DND-41 (cell line): ENCODE results near the gene COPE.

Experiments
- ATAC-seq: fragments of 200-7000 bp; cut with Tn5 transposase; 3 replicates; pipeline ENCODE4 v1.9.1; 2021; ENCODE audit warnings: low read depth; ENCODE audit not compliant: insufficient read depth
- DNase-seq: peaks from one replicate; pipeline ENCODE4 v3.0.0-alpha.2; 2020
- H2AFZ ChIP-seq: 2 replicates; pipeline ENCODE4 v1.6.0; 2012; ENCODE audit warnings: low read depth, low read length
- H3K27ac ChIP-seq: 2 replicates; pipeline ENCODE4 v1.5.1; 2012; ENCODE audit warnings: low read length, inconsistent platforms
- H3K27me3 ChIP-seq: fragments of 200-600 bp; sonication (generic); 2 replicates; pipeline ENCODE4 v1.6.0; 2012; ENCODE audit warnings: low read length, mild to moderate bottlenecking, inconsistent platforms; ENCODE audit not compliant: insufficient read depth, poor library complexity
- H3K36me3 ChIP-seq: 2 replicates; pipeline ENCODE4 v1.5.1; 2012; ENCODE audit warnings: low read length, inconsistent platforms; ENCODE audit not compliant: insufficient read depth
- H3K4me1 ChIP-seq: 2 replicates; pipeline ENCODE4 v1.5.1; 2012; ENCODE audit warnings: mild to moderate bottlenecking, low read length; ENCODE audit not compliant: insufficient read depth
- H3K4me2 ChIP-seq: 2 replicates; pipeline ENCODE4 v1.6.0; 2012; ENCODE audit warnings: mild to moderate bottlenecking, moderate library complexity, low read length, inconsistent platforms; ENCODE audit not compliant: insufficient read depth
- H3K4me3 ChIP-seq, 2 experiments: fragments of 200-600 bp in 1 of 2; shearing (Covaris generic) in 1 of 2; 2 replicates each; pipeline ENCODE4 v1.5.1; 2012 to 2016; ENCODE audit warnings: inconsistent platforms in 2 of 2, low read length in 2 of 2, mild to moderate bottlenecking in 2 of 2, low read depth in 1 of 2, moderate library complexity in 1 of 2
- H3K79me2 ChIP-seq: 2 replicates; pipeline ENCODE4 v1.6.0; 2012; ENCODE audit warnings: low read length, inconsistent platforms; ENCODE audit not compliant: insufficient read depth
- H3K9ac ChIP-seq: 2 replicates; pipeline ENCODE4 v1.6.0; 2012; ENCODE audit warnings: low read depth, mild to moderate bottlenecking, inconsistent platforms, low read length, moderate library complexity
- H3K9me3 ChIP-seq: 2 replicates; pipeline ENCODE4 v1.5.1; 2012; ENCODE audit warnings: low read length, moderate library complexity, mild to moderate bottlenecking, inconsistent platforms; ENCODE audit not compliant: insufficient read depth, severe bottlenecking
- H4K20me1 ChIP-seq: 2 replicates; pipeline ENCODE4 v1.6.0; 2012; ENCODE audit warnings: low read length; ENCODE audit not compliant: insufficient read depth
- CTCF ChIP-seq: IDR thresholded peaks from 2 replicates; pipeline ENCODE4 v1.5.1; 2012; ENCODE audit warnings: borderline replicate concordance, low read length, moderate library complexity, mild to moderate bottlenecking; ENCODE audit not compliant: poor library complexity, severe bottlenecking; ENCODE audit errors: extremely low read depth
- EZH2 ChIP-seq: IDR thresholded peaks from 3 replicates; pipeline ENCODE4 v1.6.1; 2012; ENCODE audit warnings: borderline replicate concordance, low read depth, mild to moderate bottlenecking, moderate library complexity, low read length, inconsistent platforms; ENCODE audit not compliant: severe bottlenecking

The COPE gene

GRCh38 chr19:18910010-18910409 lies 9.2 kb downstream of the COPE start:
- no peak for TF ChIP-seq CTCF
- no peak for TF ChIP-seq EZH2
- no peak overlapping the region for H3K9ac ChIP-seq
- no peak overlapping the region for H3K4me3 ChIP-seq
- H3K4me1 ChIP-seq: no peaks in the 10 kb centered on the region
- H3K79me2 ChIP-seq: peaks cover 26% of the 10 kb centered on the region
- no peak overlapping the region for H3K4me2 ChIP-seq
- ATAC-seq (no peak), DNase-seq (no peak)
- H3K36me3 ChIP-seq: peaks cover 81% of the 10 kb centered on the region
- H3K27me3 ChIP-seq: no peaks in the 10 kb centered on the region
- no peak overlapping the region for H3K27ac ChIP-seq
- no peak overlapping the region for H2AFZ ChIP-seq
- no peaks in the 10 kb centered on the region for H3K9me3 ChIP-seq
- H4K20me1 ChIP-seq: peaks cover 44% of the 10 kb centered on the region

- no peak overlapping the region for H2AFZ ChIP-seq
- no peak overlapping the region for H3K27ac ChIP-seq
- peaks cover 17% of the 10 kb centered on the region for H3K79me2 ChIP-seq
- TF ChIP-seq CTCF (no peak), EZH2 (no peak)
- H3K27me3 ChIP-seq: no peaks in the 10 kb centered on the region
- DNase-seq (no peak), ATAC-seq (no peak)
- H3K4me3 ChIP-seq: no peak overlapping the region
- peaks cover 82% of the 10 kb centered on the region for H3K36me3 ChIP-seq
- H3K9ac ChIP-seq: no peak overlapping the region
- no peaks in the 10 kb centered on the region for H3K4me1 ChIP-seq
- no peak overlapping the region for H3K4me2 ChIP-seq
- H4K20me1 ChIP-seq: peaks cover 44% of the 10 kb centered on the region
- no peaks in the 10 kb centered on the region for H3K9me3 ChIP-seq
Observed at GRCh38 chr19:18908917-18909619, 10.1 kb downstream of the COPE start.

- no peak overlapping the region for H3K9ac ChIP-seq
- H3K4me1 ChIP-seq: no peaks in the 10 kb centered on the region
- H4K20me1 ChIP-seq: peaks cover 31% of the 10 kb centered on the region
- peaks cover 79% of the 10 kb centered on the region for H3K36me3 ChIP-seq
- no peaks in the 10 kb centered on the region for H3K27me3 ChIP-seq
- no peaks in the 10 kb centered on the region for H3K9me3 ChIP-seq
- H3K4me3 ChIP-seq: no peak overlapping the region
- no peak for DNase-seq
- ATAC-seq: no peak
- no peak overlapping the region for H3K27ac ChIP-seq
- no peaks in the 10 kb centered on the region for H3K79me2 ChIP-seq
- H2AFZ ChIP-seq: no peak overlapping the region
- no peak overlapping the region for H3K4me2 ChIP-seq
- no peak for TF ChIP-seq CTCF
- no peak for TF ChIP-seq EZH2
Observed at GRCh38 chr19:18906605-18907519, 12.3 kb downstream of the COPE start.
